Measurements from ENCODE around the gene SLC39A7. TPM values are rescaled to one million over a fixed set of nuclear protein-coding genes. Genes with fewer than 3 reads are reported as not detected.

Gene SLC39A7
- total RNA-seq, 1 experiment from 2014 or later, result 128 TPM

- no peak overlapping the region for H3K27ac ChIP-seq (ENCODE audit: low read length)
- no peaks in the 10 kb centered on the region for H3K79me2 ChIP-seq (ENCODE audit: low read length)
- TF ChIP-seq EZH2phosphoT487 (IDR thresholded peaks at IDR 0.05; ENCODE audit: borderline replicate concordance, low read length) (no peak), EZH2 (IDR thresholded peaks at IDR 0.05; ENCODE audit: low read length, unreplicated experiment) (no peak)
- H3K4me2 ChIP-seq (ENCODE audit: low read length), result no peak overlapping the region
- no peaks in the 10 kb centered on the region for H3F3A ChIP-seq (ENCODE audit: low read length, unreplicated experiment)
- H4K20me1 ChIP-seq (ENCODE audit: low read length), result no peaks in the 10 kb centered on the region
- no peaks in the 10 kb centered on the region for H3K4me1 ChIP-seq (ENCODE audit: insufficient read depth, low read length)
- no TSS peak for BruUV-seq (replicated peaks)
- intact Hi-C loops (cut with micrococcal nuclease), result no loop called here
- no peak for ATAC-seq
- POLR2A ChIA-PET (ENCODE audit: unreplicated experiment), result no interaction called here
- peaks cover 23% of the 10 kb centered on the region; the same call in 1 of the 2 replicates for H3K27me3 ChIP-seq (ENCODE audit: low read length)
- no peaks in the 10 kb centered on the region for H3K9me2 ChIP-seq (replicated peaks; ENCODE audit: low read length)
- no peak overlapping the region for H2AFZ ChIP-seq (ENCODE audit: low read length)
- CTCF ChIA-PET, result no interaction called here
- H3K9me3 ChIP-seq (ENCODE audit: low read length), result no peaks in the 10 kb centered on the region
- H3K9ac ChIP-seq (ENCODE audit: low read length), result no peak overlapping the region
- H3K36me3 ChIP-seq (ENCODE audit: low read depth, low read length), result no peaks in the 10 kb centered on the region
- DNase-seq, result no peak
- no peak overlapping the region for H3K4me3 ChIP-seq (ENCODE audit: low read length)
Measured at GRCh38 chr6:33241968-33242367, 41.3 kb downstream of the SLC39A7 start.

- H2AFZ ChIP-seq (ENCODE audit: low read length), result no peak overlapping the region
- H3F3A ChIP-seq (ENCODE audit: low read length, unreplicated experiment), result no peaks in the 10 kb centered on the region
- H3K9ac ChIP-seq (ENCODE audit: low read length), result no peak overlapping the region
- H3K4me3 ChIP-seq (ENCODE audit: low read length), result no peak overlapping the region
- ChIA-PET POLR2A (ENCODE audit: unreplicated experiment) (no interaction called here), CTCF (no interaction called here)
- H3K4me2 ChIP-seq (ENCODE audit: low read length), result no peak overlapping the region
- H3K27ac ChIP-seq (ENCODE audit: low read length), result no peak overlapping the region
- no peaks in the 10 kb centered on the region for H3K36me3 ChIP-seq (ENCODE audit: low read depth, low read length)
- DNase-seq (no peak), ATAC-seq (no peak)
- peaks cover 23% of the 10 kb centered on the region; the same call in 1 of the 2 replicates for H3K27me3 ChIP-seq (ENCODE audit: low read length)
- H3K9me2 ChIP-seq (replicated peaks; ENCODE audit: low read length), result no peaks in the 10 kb centered on the region
- TF ChIP-seq CTCF (conservative IDR thresholded peaks at IDR 0.05; ENCODE audit: low read depth, low read length) (no peak), EZH2phosphoT487 (IDR thresholded peaks at IDR 0.05; ENCODE audit: borderline replicate concordance, low read length) (no peak), EZH2 (IDR thresholded peaks at IDR 0.05; ENCODE audit: low read length, unreplicated experiment) (no peak)
- no peaks in the 10 kb centered on the region for H3K79me2 ChIP-seq (ENCODE audit: low read length)
- intact Hi-C loops (cut with micrococcal nuclease), result no loop called here
- H4K20me1 ChIP-seq (ENCODE audit: low read length), result no peaks in the 10 kb centered on the region
- H3K9me3 ChIP-seq (ENCODE audit: low read length), result no peaks in the 10 kb centered on the region
- no TSS peak for BruUV-seq (replicated peaks)
- peaks cover 5% of the 10 kb centered on the region; the same call in 1 of the 2 replicates for H3K4me1 ChIP-seq (ENCODE audit: insufficient read depth, low read length)
Measured at GRCh38 chr6:33243476-33243875, 42.8 kb downstream of the SLC39A7 start.

- Histone ChIP-seq H3K4me1 (ENCODE audit: insufficient read depth, low read length) (peaks cover 30% of the 10 kb centered on the region), H3K4me2 (ENCODE audit: low read length) (peak overlapping the region; percentile 89), H3K27ac (ENCODE audit: low read length) (peak overlapping the region; percentile 29), H3K36me3 (ENCODE audit: low read depth, low read length) (no peaks in the 10 kb centered on the region), H3K9me2 (replicated peaks; ENCODE audit: low read length) (no peaks in the 10 kb centered on the region), H3K4me3 (ENCODE audit: low read length) (peak overlapping the region; percentile 70), H3F3A (ENCODE audit: low read length, unreplicated experiment) (peaks cover 7% of the 10 kb centered on the region), H3K9ac (ENCODE audit: low read length) (peak overlapping the region; percentile 38; the same call in 1 of the 2 replicates), H3K27me3 (ENCODE audit: low read length) (0 out of 2 replicates have a peak, but pooled peaks cover 5% of the 10 kb centered on the region), H2AFZ (ENCODE audit: low read length) (peak overlapping the region; percentile 70), H3K9me3 (ENCODE audit: low read length) (no peaks in the 10 kb centered on the region), H4K20me1 (ENCODE audit: low read length) (no peaks in the 10 kb centered on the region), H3K79me2 (ENCODE audit: low read length) (no peaks in the 10 kb centered on the region)
- no TSS peak for BruUV-seq (replicated peaks)
- CTCF ChIA-PET, result interaction anchor here (0.6 to 1.3 kb wide), 5 partner anchors 42 to 257 kb away, joined by 3 to 7 read pairs (median 3); no protein-coding TSS in a partner anchor
- DNase-seq (peak; percentile 94), ATAC-seq (peak; percentile 45)
- intact Hi-C loops (cut with micrococcal nuclease), result loop anchor here (1.0 to 2.0 kb wide), 4 partner anchors 41 to 234 kb away; no protein-coding TSS in a partner anchor
- POLR2A ChIA-PET (ENCODE audit: unreplicated experiment), result interaction anchor here (0.6 to 0.8 kb wide), 3 partner anchors 13 to 43 kb away, joined by 4 to 7 read pairs (median 6); partner anchors contain the start of genes B3GALT4 and HSD17B8
- TF ChIP-seq EZH2phosphoT487 (IDR thresholded peaks at IDR 0.05; ENCODE audit: borderline replicate concordance, low read length) (no peak), CTCF (conservative IDR thresholded peaks at IDR 0.05; ENCODE audit: low read depth, low read length) (peak; percentile 83), EZH2 (IDR thresholded peaks at IDR 0.05; ENCODE audit: low read length, unreplicated experiment) (no peak)
Measured at GRCh38 chr6:33247977-33248642, 47.4 kb downstream of the SLC39A7 start.
